ENCODE results near the gene PROSER3.
"Not testable (repeated sequence)": the region's sequence is repeated elsewhere in the genome, so short reads cannot be mapped to it uniquely, and the experiment has no call there.

PROSER3 gene

DNA sequence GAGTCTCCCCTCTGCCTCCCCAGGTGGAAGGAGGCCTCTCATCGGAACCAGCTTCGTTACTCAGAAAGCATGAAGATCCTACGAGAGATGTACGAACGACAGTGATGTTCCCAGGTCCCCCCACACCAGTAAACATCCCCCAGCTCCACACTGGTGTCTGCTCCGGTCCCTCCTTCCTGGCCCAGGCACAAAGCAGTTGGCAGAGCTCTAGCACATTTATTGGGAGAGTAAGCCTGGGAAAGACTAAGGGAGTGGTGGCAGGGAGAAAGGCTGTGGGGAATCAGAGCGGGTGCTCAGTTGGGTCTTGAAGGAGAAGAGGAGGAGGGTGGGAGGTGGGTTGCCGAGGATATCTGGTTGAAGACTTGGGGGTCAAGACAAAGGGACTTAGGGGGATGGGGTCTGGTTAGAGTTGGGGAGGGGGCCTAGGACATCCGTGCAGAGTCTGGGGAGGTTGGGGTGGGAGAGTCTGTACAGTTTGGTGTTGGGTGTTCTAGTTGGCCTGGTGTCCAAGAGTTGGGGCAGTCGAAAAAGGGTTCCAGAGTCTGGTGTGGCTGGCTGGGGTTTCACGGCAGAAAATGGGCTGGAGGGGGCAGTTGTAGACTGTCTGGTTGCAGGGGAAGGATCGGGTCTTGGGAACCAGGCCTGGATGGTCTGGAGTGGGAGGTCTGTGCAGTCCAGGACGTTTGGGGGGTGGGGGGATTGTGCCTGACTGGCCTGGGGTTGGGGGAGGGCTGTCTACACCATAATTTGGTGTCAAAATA, 3.4 kb upstream of the PROSER3 start:
- DNase-seq (ENCODE audit: low read depth): no peak

DNA sequence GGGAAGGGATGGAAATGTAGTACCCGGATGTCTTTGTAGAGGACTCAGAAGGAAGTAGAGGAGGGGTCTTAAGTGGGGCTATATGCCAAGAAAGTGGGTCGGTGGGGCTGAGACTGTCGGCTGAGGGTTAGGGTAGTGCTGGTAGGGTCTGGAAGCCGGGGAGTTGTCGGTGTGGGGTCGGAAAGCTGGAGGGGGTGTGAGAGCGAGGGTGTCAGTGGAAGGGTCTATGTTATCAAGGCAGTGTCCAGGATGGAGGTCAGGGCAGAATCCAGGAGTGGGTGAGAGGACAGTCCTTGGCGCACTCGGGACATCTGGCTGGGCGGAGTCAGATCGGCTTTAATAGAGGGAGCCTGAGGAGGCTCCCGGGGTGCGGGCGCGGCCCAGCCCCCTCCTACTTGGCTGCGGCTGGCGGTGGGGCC, 2.8 kb upstream of the PROSER3 start:
- no peak for DNase-seq (ENCODE audit: low read depth)

DNA sequence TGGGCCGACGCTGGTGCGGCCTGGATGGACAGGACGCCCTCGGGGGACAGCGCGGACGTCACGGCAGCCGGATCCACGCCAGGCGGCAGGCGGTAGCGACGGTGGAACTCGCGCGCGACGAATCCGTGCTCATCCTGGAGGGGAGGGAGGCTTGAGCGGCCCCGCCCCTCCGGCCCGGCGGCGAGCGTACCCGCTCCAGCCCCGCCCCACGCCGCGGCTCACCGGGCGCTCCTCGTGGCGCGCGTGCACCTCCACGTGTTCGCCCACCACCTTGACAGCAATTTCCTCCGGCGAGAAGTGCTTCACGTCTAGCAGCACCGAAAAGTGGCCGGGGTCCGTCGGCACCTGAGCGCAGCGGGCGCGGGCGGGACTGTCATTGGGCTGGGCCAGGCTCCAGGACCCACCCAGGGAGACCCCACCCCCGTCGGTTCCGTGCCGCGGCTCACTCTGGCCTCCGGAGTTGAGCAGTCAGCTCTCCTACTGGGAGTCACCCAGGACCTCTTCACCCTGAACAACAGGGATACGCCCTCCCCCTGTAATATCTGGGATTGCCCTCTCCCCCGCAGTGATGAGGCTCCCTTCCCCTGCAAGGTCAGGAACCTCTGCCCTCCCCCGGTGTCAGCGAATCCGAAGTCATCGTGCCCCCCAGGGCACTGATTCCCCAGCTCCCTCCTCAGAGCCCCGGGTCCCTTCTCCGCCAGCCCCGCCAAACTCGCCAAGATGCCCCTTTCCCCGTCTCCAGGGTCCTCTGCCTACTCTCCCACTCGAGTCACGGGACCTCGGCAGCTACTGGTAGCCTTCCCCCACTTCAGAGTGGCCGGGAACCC, 2.2 kb upstream of the PROSER3 start:
- peak; percentile 54 for DNase-seq (ENCODE audit: low read depth)

DNA sequence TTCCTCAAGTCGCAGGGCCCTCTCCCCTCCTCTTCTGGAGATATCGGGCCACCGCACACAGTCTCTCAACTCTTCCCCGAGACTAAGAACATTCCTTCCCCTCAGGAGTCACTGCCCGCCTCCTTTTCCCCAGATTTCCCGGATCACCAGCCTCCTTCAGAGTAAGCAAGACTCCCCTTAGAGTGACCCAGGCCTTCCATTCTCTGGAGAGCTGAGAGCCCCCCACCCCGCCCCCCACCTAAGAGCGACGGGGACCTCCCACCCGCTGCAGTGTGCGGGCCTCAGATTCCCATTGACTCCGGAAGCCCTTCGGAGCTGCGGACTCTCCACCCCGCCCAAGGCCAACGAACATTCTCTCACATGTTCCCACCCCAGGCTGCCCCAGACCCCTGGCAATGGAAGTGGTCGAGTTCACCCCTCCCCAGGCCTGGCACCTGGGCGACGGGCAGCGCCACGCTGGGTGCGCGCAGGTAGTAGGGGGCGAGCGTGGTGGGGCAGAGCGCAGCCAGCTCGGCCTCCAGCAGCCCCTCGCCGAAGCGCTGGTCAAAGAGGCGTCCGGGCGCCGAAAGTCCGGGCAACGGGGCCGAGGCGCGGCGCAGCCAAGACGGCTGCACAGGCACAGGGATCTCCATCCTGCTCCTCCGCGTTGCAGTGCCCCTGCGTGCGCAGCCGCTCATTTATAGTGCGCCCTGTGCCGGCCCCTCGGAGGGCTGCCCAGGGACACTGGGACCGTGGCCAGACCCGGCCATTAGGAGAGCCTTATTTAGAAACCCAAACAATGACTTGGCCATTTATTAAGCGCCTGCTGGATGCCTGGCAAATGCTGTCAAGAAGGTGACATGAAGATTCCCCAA, 1.4 kb upstream of the PROSER3 start, which contains the start of gene HSPB6:
HSPB6 (minus strand) TSS at position 653 of the 854 bp plus-strand sequence; CDS start at position 632, 21 bp downstream.
- DNase-seq (ENCODE audit: low read depth): no peak

DNA sequence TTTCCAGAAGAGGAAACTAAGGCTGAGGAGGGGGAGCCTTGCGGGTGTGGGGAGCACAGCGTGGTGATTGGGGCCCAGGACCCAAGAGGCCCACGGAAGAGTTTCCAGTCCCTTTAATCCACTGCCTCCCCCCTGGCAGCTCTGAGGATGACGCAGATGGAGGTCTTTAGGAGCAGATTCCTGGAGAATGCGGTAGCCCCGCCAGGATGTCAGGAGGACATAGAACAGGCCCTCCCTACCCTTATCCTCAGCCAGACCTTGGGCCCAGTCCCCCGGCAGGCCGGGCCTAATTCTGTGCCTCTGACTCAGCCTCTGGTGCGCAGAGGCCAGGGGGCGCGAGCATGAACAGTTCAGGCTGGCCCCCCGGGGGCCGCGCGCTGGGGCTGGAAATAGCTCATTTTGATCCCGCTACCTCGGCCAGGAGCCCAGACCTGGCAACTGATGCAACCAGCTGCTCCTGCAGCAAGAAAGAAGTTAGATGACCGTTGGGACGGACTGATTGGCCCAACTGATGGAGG, 686 bp upstream of the PROSER3 start:
- DNase-seq (ENCODE audit: low read depth): no peak

- DNase-seq (ENCODE audit: low read depth): no peak
These were observed 1.7 kb downstream of the PROSER3 start for GRCh38 chr19:35759697-35760096.

GRCh38 chr19:35760711-35761349, 2.9 kb downstream of the PROSER3 start:
- DNase-seq (ENCODE audit: low read depth): no peak

- no peak for DNase-seq (ENCODE audit: low read depth)
These were observed 6.7 kb downstream of the PROSER3 start for GRCh38 chr19:35764432-35765315.

- DNase-seq (ENCODE audit: low read depth): no peak
These were observed 8.7 kb downstream of the PROSER3 start for GRCh38 chr19:35766571-35767104.

DNA sequence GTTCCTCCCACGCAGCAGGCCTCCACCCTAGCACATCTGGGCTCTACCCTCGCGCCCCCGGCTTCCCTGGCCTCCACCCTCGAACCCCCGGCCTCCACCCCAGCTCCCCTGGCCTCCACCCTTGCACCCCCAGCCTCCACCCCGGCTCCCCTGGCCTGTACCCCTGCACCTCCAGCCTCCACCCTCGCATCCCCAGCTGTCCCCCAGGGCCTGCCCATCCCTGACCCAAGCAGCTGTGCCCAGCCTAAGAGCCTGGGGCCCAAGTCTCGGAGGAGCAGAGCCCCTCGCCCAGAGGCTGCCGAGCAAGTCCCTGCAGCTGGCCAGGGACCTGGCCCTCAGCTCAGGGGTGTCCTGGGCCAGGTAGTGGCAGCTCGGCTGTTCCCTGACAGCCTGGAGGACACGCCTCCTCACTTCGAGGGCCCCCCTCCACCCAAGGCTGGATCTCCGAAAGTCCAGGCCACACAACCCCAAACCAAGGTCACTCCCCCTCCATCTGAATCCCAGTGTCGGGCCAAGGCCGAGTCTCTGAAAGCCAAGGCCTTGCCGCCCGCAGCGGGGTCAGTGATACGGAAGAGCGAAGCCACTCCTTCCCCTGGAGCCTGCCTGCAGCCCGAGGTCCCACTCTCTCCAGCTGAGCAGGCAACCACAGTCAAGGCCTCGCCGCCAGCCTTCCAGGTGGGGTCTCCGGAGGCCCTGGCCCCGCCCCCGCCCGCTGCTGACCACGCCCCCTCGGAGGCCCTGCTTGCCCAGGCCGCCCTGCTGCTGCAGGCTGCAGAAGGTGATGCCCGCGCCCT, 9.5 kb downstream of the PROSER3 start:
- no peak for DNase-seq (ENCODE audit: low read depth)

DNA sequence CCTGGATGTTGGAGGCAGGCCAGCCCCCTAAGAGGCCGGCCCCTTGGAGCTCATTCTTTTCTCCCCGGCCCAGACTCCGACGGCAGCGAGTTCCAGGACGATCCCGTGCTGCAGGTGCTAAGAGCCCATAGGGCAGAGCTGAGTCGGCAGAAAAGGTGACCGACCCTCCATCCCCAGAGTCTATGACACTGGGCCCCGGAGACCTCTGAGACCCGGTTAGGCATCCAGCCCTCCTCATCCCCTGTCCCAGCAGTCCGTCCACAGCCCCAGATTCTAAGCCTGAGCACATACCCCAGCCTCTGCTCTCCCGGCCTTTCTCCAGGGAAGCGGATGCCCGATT, 10.1 kb downstream of the PROSER3 start:
- no peak for DNase-seq (ENCODE audit: low read depth)

GRCh38 chr19:35772362-35772761, 14.4 kb downstream of the PROSER3 start:
- DNase-seq (ENCODE audit: low read depth): not testable (repeated sequence)

GRCh38 chr19:35773020-35773806, 15.2 kb downstream of the PROSER3 start:
- DNase-seq (ENCODE audit: low read depth): no peak

GRCh38 chr19:35774274-35775045, 16.5 kb downstream of the PROSER3 start:
- no peak for DNase-seq (ENCODE audit: low read depth)

GRCh38 chr19:35775046-35775297, 17.0 kb downstream of the PROSER3 start:
- DNase-seq (ENCODE audit: low read depth): no peak

- DNase-seq (ENCODE audit: low read depth): peak; percentile 97
These were observed 17.5 kb downstream of the PROSER3 start, which contains the start of gene ARHGAP33 for GRCh38 chr19:35775298-35776101. TSS of gene ARHGAP33 (plus strand) at chr19:35775564. CDS start at chr19:35775659, 95 bp downstream.

DNA sequence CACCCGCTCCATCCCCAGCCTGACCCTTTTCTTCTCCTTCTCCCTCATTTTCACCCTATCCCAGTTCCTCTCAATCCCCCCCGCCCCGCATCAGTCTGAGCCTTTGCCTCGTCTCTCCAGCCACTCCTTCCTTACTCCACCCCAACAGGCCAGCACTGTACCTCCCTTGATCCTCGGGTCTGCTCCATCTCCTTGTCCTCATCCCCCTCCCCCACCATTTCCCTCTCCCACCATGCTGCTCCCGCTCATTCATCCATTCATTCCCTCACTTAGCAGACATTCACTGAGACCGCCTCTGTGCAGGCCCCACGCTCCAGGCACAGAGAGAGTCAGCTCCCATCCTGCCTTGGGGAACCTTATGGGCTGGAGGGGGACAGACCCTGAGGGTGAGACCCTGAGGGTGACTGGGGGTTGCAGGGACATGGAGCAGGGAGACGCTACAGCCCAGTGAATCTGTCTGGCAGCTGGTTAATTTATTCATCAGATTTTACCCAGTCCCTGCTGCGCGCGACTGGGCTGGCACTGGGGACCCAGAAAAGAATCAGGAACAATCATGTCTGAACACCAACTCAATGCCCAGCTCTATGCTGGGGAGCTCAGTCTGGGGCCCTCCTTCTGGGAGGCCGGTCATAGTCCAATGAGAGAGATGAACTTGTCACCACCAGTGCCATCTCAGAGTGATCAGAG, 18.3 kb downstream of the PROSER3 start:
- DNase-seq (ENCODE audit: low read depth): no peak
